Measurements from ENCODE around the gene SDF4. TPM values are rescaled to one million over a fixed set of nuclear protein-coding genes. Genes with fewer than 3 reads are reported as not detected.
A peak's percentile ranks its signal among the peaks of the same experiment; 100 is the strongest.

SDF4 gene
- total RNA-seq, 1 donor from 2014 or later = 93.8 TPM

DNA sequence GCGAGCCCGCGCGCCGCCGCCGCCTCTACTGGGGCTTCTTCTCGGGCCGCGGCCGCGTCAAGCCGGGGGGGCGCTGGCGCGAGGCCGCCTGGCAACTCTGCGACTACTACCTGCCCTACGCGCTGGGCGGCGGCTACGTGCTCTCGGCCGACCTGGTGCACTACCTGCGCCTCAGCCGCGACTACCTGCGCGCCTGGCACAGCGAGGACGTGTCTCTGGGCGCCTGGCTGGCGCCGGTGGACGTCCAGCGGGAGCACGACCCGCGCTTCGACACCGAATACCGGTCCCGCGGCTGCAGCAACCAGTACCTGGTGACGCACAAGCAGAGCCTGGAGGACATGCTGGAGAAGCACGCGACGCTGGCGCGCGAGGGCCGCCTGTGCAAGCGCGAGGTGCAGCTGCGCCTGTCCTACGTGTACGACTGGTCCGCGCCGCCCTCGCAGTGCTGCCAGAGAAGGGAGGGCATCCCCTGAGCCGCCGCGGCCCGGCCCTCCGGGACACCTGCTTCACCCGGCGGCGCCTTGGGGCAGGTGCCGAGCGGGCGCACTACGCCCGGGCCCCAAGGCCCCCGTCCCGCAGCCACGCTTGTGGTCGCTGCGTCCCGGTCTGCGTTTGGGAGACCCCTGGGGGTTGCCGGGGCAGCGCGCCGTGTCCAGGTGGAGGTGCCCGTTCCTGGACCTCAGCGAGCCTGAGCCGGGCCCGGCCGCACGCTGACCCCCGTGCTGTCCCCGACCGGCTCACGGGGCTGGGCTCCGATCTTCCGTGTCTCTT is 1.2 kb upstream of the SDF4 start:
- H3K27ac Mint-ChIP-seq (ENCODE audit: unreplicated experiment) = no peak overlapping the region
- no peaks in the 10 kb centered on the region for H3K27me3 Mint-ChIP-seq (ENCODE audit: low read depth)

DNA sequence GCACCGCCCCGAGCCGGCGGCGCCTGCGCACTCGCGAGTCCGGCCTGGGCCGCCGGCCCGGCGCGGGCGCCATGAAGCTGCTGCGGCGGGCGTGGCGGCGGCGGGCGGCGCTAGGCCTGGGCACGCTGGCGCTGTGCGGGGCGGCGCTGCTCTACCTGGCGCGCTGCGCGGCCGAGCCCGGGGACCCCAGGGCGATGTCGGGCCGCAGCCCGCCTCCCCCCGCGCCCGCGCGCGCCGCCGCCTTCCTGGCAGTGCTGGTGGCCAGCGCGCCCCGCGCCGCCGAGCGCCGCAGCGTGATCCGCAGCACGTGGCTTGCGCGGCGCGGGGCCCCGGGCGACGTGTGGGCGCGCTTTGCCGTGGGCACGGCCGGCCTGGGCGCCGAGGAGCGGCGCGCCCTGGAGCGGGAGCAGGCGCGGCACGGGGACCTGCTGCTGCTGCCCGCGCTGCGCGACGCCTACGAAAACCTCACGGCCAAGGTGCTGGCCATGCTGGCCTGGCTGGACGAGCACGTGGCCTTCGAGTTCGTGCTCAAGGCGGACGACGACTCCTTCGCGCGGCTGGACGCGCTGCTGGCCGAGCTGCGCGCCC is 501 bp upstream of the SDF4 start, which contains the start of gene B3GALT6:
Gene B3GALT6 (plus strand): TSS at position 30 of the 588 bp plus-strand sequence. CDS start 42 bp downstream, at position 72.
- Mint-ChIP-seq H3K27me3 (ENCODE audit: low read depth) (no peaks in the 10 kb centered on the region), H3K9me3 (peaks cover 2% of the 10 kb centered on the region), H3K4me1 (peaks cover 30% of the 10 kb centered on the region), H3K36me3 (ENCODE audit: low read depth) (peaks cover 16% of the 10 kb centered on the region), H3K4me3 (peak within 1 kb of the TSS; percentile 98), H3K27ac (ENCODE audit: unreplicated experiment) (peak within 1 kb of the TSS; percentile 69)
- no peak for DNase-seq (ENCODE audit: low read depth, low spot score)
- TF ChIP-seq, protein P1, sequence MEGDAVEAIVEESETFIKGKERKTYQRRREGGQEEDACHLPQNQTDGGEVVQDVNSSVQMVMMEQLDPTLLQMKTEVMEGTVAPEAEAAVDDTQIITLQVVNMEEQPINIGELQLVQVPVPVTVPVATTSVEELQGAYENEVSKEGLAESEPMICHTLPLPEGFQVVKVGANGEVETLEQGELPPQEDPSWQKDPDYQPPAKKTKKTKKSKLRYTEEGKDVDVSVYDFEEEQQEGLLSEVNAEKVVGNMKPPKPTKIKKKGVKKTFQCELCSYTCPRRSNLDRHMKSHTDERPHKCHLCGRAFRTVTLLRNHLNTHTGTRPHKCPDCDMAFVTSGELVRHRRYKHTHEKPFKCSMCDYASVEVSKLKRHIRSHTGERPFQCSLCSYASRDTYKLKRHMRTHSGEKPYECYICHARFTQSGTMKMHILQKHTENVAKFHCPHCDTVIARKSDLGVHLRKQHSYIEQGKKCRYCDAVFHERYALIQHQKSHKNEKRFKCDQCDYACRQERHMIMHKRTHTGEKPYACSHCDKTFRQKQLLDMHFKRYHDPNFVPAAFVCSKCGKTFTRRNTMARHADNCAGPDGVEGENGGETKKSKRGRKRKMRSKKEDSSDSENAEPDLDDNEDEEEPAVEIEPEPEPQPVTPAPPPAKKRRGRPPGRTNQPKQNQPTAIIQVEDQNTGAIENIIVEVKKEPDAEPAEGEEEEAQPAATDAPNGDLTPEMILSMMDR (conservative IDR thresholded peaks at IDR 0.05) = no peak

More for the DNA sequence above, 1.2 kb upstream of the SDF4 start:
- peak overlapping the region; percentile 82 for H3K4me3 Mint-ChIP-seq
- DNase-seq (ENCODE audit: low read depth, low spot score) = no peak
- TF ChIP-seq, protein P1 (conservative IDR thresholded peaks at IDR 0.05) = no peak
- peaks cover 30% of the 10 kb centered on the region for H3K4me1 Mint-ChIP-seq
- peaks cover 16% of the 10 kb centered on the region for H3K36me3 Mint-ChIP-seq (ENCODE audit: low read depth)
- H3K9me3 Mint-ChIP-seq = peaks cover 2% of the 10 kb centered on the region

DNA sequence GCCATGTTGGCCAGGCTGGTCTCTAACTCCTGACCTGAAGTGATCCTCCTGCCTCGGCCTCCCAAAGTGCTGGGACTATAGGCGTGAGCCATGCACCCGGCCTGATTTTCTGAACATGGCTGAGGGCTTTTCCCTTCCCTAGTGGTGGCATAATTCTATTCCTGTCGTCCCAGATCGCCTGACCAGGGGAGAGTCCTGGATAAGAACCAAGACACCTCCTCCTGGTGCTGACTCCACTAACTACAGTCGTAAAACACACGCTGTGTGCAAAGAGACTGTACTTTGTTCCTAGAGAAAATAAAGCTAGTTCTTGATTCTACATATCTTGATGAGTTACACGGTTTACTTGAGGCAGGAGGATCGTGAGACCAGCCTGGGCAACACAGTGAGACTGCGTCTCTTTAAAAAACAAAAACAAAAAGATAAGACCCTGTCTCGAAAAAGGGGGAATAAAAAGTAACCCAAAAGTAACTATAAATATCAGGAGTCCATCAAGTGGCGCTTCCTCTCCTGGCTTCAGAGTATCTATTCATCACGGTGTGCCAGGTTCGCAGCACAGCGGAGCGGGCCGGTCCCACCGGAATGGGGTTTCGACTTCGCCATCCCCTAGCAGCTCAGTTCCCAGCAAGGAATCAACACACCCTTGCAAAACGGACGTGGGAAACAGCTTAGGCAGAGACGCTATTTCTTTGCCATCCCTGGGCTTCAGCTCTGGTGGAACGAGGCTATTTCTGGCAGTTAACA is 973 bp downstream of the SDF4 start:
- TF ChIP-seq, protein P1 (conservative IDR thresholded peaks at IDR 0.05) = no peak
- no peak for DNase-seq (ENCODE audit: low read depth, low spot score)
- peaks cover 30% of the 10 kb centered on the region for H3K4me1 Mint-ChIP-seq
- H3K36me3 Mint-ChIP-seq (ENCODE audit: low read depth) = peaks cover 16% of the 10 kb centered on the region
- no peaks in the 10 kb centered on the region for H3K27me3 Mint-ChIP-seq (ENCODE audit: low read depth)
- peak overlapping the region; percentile 98 for H3K4me3 Mint-ChIP-seq
- H3K27ac Mint-ChIP-seq (ENCODE audit: unreplicated experiment) = peak overlapping the region; percentile 69
- peaks cover 2% of the 10 kb centered on the region for H3K9me3 Mint-ChIP-seq

DNA sequence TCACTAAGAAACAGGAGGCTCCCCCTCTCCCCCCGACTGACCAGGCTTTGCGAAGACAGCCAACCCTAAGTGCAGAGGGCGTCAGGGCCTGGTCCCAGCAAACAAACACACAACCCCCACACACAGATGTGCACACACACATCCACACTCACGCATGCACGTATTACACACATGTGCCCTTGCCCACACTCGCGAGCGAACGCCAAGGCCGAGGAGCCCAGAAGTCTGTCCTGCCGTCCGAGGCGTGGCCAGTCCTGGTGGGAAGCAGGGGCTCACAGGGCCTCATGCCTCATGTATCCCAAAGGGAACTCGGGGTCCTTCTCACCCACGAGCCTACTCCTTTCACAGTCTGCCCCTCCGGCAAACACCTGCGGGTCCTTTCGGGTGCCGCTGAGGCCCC is 2.0 kb downstream of the SDF4 start:
- peaks cover 30% of the 10 kb centered on the region for H3K4me1 Mint-ChIP-seq
- TF ChIP-seq, protein P1 (conservative IDR thresholded peaks at IDR 0.05) = no peak
- peaks cover 16% of the 10 kb centered on the region for H3K36me3 Mint-ChIP-seq (ENCODE audit: low read depth)
- no peak for DNase-seq (ENCODE audit: low read depth, low spot score)
- H3K9me3 Mint-ChIP-seq = peaks cover 2% of the 10 kb centered on the region
- no peak overlapping the region for H3K27ac Mint-ChIP-seq (ENCODE audit: unreplicated experiment)
- H3K4me3 Mint-ChIP-seq = peak overlapping the region; percentile 65
- no peaks in the 10 kb centered on the region for H3K27me3 Mint-ChIP-seq (ENCODE audit: low read depth)

DNA sequence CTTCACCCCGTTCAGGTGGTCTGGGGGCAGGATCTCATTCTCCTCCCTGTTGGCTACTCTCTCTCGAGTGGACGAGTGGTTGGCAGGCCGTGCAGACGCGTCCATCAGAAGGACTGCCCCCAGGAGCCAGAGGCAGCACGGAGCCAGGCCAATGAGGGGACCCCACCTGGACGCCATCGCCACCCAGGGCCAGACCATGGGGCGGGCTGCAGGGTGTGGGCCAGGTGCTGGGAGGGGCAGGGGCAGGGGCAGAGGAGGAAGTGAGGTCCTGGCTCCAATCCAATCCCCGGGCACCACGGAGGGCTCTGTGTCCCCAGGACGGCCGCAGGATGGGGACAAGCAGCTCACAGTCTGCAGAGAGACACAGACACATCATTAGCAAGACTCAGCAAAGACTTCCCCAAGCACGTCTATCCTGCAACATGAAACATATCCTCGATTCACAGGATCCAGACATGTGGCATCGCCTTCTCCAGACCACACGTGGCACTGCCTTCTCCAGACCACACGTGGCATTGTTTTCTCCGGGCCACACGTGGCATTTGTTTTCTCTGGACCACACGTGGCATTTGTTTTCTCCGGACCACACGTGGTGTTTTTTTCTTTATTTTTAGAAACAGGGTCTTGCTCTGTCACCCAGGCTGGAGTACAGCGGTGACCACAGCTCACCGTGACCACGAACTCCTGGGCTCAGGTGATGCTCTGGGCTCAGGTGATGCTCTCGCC is 3.0 kb downstream of the SDF4 start:
- TF ChIP-seq, protein P1 (conservative IDR thresholded peaks at IDR 0.05) = no peak
- H3K4me3 Mint-ChIP-seq = no peak overlapping the region
- no peak for DNase-seq (ENCODE audit: low read depth, low spot score)
- peaks cover 2% of the 10 kb centered on the region for H3K9me3 Mint-ChIP-seq
- no peaks in the 10 kb centered on the region for H3K27me3 Mint-ChIP-seq (ENCODE audit: low read depth)
- H3K27ac Mint-ChIP-seq (ENCODE audit: unreplicated experiment) = no peak overlapping the region
- peaks cover 10% of the 10 kb centered on the region for H3K36me3 Mint-ChIP-seq (ENCODE audit: low read depth)
- peaks cover 20% of the 10 kb centered on the region for H3K4me1 Mint-ChIP-seq
